Right lung (tissue), 5 donors: Measurements from ENCODE around the gene TMEM237. TPM values are rescaled to one million over a fixed set of nuclear protein-coding genes. Genes with fewer than 3 reads are reported as not detected.

Source experiments
- DNase-seq, 2 donors: peaks; one replicate each; pipeline ENCODE4 v3.0.0-alpha.2; 2013
- polyA plus RNA-seq, 5 donors: library from polyadenylated mRNA; unstranded; fragments of 120-200 nt; gene quantifications; one replicate each; pipeline versions ENCODE4 v1.2.1 to v1.2.3, GENCODE V29; 2013; ENCODE audit warnings: inconsistent platforms in 1 of 5, low replicate concordance in 1 of 5; ENCODE audit not compliant: insufficient read length in 5 of 5, insufficient read depth in 1 of 5

TMEM237 gene
- polyA plus RNA-seq, 5 donors: 48.8 to 65.7 (median 59.9) TPM

DNA sequence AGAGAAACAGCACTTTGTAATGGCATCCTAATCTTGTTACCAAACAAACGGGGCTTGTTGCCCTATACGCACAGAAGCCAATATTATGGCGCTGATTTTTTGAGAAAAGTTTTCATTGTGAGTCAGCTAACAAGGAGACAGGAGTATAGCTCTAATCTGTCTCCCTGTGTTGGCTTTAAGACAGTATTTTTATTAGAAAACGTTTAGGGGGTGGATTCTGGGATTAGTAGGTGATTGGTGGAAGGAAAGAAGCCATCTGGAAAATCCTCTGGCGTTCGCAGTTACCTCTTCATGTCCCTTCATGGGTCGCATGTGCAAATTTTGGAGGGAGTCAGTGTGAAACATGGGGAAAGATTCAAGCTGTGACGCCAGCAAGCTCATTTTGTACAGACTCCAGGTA lies 698 bp upstream of the TMEM237 start:
- peak; percentile 31 to 34 for DNase-seq

DNA sequence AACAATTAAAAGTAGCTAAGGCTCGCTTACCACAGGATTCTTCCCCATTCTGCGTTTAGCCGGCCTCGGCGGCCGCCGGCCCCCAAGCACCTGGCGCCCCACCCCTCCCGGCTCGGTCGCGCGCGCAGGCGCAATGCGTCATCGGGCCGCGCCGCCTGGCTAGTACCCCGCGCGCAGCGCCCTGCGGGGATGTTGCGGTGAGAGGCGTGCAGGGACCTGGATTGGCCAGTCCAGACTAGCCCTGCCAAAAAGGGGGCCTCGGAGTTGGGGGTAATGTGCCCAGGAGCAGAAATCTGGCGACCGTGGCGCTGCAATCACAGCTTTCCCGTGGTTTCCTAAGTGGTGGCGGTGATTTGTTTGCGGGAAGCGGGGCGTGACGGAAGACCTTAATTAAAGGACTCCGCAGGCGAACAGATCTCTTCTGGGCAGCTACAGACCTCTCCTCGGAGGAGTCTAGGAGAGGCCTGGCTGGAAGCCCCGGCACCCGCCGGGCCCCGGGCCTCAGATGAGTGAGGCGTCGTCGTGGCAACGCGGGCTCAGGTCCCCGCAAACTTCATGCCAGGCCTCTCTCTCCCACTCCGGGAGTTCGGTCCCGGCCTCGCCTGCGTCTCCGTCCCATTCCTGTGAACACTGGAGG lies 606 bp downstream of the TMEM237 start:
- peak; percentile 87 to 88 for DNase-seq

DNA sequence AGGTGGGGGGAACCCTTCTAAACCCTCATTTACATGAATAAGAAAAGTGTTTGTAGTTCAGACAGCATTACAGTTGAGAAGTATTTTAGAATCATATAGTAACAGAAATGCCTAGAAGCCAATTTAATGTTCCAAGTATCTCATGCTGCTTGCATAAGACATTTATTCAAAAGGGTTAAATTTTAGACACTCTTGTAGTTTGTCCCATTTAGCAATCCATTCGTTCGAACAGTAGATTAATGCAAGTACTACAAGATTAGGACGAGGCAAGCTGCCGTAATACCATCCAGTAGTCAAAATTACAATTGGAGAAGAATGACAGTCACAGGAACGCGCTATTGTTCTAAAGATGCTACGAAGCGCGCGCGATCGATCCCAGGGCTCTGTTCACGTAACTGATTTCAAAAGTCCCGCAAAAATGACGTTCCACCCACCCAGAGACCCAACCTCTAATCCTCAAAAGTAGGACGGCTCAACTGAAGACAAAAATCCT lies 1.2 kb downstream of the TMEM237 start:
- no peak for DNase-seq

DNA sequence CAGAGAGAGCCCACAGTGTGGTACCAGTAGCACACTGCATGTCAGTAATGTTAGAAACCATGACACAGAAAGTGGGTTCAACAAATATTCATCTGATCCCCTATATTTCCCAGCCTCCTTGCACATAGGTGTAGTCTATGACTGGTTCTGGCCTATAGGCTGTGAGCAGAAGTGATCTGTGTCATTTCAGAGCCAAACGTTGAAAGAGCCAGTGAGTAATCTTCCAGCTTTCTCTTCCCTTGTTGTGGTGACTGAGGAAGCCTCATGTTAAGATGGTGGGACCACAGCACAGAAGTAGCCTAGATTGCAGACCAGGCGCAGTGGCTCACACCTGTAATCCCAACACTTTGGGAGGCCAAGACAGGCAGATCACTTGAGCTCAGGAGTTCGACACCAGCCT lies 4.1 kb downstream of the TMEM237 start:
- no peak for DNase-seq

DNA sequence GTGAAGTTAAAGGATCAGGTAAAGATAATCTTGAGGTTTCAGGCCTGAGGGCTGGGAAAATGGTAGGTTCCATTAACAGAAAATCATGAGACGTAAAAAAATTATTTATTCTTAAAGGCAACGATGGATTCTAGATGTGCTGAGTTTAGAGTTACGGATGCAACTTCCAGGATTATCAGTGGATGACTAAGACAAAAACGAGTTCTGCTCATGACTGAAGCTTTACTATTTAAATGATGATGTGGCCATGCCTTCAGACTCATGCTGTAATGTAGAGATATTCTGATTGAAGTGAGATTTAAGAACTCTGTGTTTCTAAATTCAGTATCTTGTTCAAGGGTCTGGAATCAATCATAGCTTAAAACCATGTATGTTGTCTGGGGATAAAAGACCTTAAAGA lies 5.0 kb downstream of the TMEM237 start:
- no peak for DNase-seq

DNA sequence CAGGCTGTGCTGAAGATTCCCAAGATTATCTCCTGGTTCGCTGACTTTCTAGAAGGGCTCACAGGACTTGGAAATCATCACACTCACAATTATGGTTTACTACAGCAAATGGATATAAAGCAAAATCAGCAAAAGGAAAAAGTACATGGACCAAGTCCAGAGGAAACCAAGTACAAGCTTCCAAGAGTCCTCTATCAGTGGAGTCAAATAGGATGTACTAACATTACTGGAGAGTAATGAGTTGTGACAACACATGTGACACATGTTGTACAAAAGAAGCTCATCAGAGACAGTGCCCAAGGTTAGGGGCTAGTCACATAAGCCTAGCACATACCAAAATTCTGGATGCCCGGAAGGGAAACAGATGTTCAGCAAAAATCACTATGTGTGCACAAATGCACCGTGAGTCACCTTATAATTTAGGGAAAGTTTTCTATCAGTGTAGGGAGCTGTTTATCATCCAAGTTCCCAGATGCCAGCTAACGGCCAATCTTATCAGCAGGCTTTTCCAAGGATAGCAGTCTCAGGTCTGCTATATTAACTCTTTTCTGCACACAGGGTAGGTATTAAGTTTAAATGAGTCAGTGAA lies 9.5 kb downstream of the TMEM237 start:
- DNase-seq: peak; percentile 34 to 48

DNA sequence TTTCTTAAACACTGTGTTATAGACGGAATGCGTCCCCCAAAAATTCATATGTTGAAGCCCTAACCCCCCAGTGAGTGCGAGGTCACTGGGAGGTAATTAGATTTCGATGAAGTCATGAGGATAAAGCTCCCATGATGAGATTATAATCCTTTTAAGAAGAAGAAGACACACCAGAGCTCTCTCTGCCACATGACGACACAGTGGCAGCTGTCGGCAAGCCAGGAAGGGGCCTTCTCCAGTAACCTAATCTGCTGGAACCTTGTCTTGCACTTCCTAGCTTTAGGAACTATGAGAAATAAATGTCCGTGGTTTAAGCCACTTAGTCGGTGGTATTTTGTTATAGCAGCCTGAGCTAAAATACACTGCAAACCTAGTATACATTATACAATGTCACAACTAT lies 12.3 kb downstream of the TMEM237 start:
- no peak for DNase-seq

DNA sequence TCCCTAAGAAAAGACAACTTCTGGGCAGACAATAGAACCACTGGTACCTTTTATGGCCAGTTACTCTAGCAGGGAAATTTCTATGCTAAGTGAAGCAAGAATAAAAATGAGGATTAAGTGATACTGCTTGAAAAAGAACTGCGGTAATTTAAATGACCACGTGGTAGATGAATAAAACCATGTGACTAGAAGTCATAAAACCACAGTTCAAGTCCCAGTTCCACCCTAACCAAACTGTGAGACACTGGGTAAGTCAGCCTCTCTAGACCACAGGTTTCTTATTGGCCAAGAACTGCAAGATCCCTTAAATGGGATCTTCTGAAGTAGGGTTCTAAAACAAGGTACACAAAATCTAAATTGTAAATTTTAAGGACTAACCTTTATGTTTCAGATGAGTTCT lies 12.7 kb downstream of the TMEM237 start:
- DNase-seq: no peak

DNA sequence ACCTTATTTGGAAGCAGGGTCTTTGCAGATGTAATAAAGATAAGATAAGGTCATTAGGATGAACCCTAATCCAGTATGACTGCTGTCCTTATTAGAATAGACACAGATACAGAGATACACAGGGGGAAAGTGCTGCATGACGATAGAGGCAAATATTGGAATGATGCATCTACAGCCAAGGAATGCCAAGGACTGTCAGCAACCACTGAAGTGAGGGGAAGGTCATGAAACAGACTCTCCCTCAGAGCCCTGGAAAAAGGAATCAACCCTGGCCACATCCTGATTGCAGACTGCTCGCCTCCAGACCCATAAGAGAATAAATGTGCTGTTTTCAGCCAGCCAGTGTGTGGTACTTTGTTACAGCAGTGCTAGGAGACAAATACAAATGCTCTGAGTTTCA lies 14.8 kb downstream of the TMEM237 start:
- no peak for DNase-seq

DNA sequence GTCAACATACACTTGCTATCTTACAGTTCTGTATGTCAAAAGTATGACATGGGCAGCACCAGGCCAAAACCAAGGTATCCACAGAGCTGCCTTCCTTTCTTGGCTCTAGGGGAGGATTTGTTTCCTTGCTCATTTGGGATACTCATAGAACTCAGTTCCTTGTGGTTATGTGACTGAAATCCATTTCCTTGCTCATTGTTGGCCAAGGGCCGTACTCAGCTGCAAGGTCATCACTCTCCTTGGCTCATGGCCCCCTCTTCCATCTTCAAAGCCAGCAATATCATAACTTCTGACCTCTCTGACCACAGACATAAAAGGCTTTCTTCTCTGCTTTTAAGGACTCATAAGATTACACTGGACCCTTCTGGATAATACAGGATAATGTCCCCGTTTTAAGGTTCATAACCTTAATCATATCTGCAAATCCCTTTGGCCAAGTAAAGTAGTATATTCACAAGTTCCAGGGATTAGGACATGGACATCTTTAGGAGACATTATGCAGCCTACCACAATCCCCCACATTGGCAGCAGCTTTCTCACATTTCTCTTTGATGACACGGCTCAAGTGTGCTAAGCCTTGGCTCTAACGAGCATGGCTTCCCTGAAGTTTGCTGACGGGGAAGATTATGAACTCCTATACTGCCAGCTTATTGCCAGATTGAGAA lies 20.9 kb downstream of the TMEM237 start:
- no peak for DNase-seq

DNA sequence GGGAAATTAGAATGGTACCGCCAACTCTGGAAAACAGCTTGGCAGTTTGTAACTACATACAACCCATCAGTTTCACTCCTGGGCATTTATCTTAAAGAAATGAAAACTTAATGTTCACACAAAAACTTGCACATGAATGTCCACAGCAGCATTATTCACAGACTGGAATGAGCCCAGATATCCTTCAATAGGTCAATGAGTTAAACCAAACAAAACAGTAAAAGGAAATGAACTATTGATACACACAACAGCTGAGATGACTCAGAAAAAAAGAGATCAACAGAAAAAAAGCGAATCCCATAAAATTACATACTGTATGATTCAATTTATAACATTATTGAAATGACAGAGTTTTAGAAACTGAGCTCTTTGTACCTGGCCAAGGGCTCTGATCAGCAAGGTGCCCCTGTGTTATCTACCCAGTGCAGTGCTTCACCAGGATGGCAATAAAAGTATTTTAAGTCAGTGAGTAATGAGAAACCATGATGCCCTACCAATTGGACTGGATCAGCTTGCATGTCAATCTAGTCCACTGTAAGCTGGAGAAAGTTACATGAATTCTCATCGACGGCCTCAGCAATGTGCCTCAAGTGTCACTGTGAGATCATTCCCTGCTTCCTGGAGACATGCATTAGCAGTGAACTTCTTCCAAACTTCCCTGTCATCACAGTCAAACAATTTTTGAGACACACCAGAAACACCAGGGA lies 21.9 kb downstream of the TMEM237 start:
- no peak for DNase-seq

DNA sequence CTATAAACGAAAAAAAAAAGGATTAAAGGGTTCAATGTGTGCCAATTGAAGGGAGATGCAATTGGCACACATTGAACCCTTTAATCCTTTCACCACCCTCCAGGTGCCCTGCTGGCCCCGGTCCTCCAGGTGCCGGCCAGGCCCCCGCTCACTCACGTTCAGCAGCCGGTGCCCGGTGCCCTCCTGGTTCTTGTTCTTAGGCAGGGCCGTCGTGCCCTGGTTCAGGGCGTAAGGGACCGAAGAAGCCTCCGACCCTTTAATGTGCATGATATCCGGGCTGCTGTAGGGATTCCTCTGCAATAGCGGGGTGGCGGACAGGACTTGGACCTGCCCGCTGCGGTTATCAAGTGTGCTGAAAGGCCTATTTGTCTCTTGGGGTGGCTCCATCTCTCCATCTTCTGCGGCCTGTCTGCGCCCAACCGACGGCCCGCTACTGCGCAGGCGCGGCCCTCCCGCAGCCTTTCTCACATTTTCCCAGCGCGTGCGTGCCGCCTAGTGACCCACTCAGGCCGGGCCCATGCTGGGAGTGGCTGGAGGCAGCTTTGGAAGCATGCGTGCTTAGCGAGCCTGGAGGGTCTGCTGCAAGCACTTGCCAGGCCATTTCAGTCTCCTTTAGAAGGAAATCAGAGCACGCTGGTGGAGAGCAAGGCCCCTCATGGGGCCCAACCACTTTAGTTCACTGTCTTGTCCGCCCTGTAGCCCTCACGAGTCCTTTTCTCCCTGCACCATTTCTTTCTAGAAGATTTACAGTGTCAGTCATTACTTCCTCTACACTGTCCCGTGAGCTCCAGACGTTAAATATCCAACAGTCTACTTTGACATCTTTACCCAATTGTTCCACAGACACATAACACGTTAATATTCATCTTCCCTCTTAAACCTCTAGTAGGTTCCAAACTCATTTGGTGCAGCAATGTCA lies 24.3 kb downstream of the TMEM237 start:
- DNase-seq: peak; percentile 79 to 81

DNA sequence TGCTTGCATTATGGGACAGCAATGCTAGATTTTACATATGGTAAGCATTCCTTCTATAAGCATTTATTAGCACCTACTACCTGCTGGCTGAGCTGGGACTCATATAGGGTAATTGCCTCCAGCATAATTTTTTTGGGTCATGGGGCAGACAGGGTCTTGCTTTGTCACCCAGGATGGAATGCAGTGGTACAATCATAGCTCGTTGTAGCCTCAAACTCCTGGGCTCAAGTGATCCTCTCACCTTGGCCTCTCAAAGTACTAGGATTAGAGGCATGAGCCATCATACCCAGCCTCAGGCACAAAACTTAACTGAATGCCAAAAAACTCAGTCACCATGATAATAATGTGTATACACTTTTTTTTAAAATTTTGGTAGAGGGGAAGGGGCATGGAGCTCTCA lies 35.3 kb downstream of the TMEM237 start:
- no peak for DNase-seq

DNA sequence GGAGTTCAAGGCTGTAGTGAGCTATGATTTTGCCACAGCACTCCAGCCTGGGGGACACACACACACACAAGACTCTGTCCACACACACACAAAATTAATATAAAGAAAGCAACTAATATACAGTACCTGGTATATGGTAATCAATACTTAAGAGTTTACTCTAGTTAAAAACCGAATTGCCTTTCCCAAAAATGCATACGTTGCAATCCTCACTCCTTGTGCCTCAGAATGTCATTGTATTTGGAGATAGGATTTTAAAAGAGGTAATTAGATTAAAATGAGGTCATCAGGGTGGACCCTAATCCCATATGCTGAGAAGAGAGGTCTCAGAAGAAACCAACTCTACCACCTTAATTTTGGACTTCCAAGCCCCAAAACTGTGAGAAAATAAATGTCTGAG lies 35.7 kb downstream of the TMEM237 start:
- DNase-seq: no peak

DNA sequence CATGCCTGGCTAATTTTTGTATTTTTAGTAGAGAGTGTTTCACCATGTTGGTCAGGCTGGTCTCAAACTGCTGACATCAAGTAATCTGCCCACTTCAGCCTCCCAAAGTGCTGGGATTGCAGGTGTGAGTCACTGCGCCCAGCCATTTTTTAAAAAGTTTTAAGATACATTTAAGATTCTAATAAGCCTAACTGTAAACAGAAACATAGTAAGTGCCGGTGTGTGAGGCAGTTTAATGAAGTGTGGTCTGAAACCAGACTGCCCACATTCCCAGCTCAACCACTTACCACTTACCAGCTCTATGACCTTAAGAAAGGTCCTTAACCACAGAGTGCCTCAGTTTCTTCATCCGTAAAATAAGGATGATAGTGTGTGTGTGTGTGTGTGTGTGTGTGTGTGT lies 42.4 kb downstream of the TMEM237 start:
- peak in 1 of 2 donors; percentile 6 for DNase-seq

DNA sequence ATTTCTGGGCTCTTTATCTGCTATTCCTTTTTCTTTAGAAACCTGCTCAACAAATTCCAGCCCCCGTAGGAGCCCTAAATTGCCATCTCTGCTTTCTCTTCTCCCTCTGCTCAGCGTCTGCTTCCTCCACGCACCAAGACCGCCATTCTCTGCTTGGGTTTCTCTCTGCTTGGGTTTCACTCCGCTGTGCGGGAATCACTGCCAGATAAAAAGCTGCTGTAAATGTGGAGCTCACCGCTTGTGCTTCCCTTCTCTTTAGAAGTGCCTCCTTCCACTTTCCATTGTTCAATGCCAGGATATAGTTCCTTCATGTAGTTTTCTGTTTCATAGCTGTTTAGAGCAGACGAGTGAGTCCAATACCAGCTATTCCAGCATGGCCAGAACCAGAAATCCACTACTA lies 45.9 kb downstream of the TMEM237 start:
- no peak for DNase-seq

DNA sequence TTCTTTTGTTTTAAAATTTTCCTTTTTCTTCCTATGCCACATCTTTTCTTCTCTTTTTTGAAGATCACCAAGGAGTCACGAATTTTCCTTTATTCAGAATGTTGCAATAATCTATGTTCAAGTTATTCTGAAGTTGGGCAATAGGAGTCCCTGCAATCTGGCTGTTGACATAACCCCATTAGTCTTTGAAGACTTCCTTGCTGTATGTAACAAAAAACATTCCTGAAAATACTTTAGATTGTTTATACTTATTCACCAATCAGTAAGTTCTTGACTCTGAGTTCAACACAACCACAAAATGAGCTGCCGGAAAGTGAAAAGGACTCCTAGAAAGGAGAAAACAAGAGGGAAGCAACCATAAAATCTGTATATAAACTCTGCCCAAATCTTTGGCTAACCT lies 62.8 kb downstream of the TMEM237 start:
- peak; percentile 63 to 72 for DNase-seq

DNA sequence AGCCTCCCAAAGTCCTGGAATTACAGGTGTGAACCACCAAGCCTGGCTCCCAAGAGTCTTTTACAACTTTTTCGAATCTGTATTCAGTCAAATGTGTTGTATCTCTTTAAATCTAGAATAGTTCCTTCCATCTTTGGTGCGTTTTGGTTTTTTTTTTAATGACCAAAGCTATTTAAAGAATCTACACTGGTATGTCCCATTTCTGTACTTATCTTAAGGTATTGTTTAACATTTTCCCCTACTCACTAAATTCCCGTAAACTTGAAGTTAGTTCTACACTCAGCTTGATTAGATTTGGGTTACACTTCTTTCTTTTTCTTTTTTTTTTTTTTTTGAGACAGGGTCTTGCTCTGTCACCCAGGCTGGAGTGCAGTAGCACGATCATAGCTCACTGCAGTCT lies 63.8 kb downstream of the TMEM237 start:
- no peak for DNase-seq

DNA sequence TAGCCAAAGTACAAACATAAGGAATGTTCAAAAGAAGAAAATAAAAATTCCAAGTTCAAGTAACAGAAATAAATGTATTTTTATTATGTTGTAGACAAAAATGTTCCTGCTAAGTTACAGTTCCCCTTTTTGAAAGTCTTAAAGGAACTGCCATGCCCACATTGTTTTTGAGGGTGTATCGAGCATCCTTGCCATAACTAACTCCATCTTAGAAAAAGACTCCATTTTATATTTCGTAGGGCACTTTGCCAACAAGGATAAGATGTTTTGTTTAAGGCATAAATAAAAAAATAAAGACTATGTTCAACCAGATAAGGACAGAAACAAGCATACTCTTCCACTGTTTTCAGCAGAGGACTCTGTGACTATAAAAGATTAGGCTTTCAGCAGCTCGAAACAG lies 67.3 kb downstream of the TMEM237 start:
- DNase-seq: no peak

DNA sequence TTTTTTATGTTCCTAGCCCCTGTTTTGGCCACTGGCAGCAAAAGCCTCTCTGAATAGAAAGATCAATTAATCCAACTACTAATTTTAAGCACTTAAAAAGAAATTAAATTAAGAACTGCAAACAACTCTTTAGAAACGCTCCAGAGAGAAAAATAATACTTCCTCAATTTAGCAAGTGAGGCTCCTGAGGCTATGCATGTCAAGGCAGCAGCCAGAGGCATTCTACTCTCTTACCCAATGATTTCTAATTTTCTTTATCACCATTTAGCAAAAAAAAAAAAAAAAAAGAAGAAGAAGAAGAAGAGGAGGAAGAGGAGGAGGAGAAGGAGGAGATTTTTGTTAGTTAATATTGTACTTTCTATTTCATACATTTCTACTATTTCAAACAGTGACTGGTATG lies 68.5 kb downstream of the TMEM237 start:
- no peak for DNase-seq

DNA sequence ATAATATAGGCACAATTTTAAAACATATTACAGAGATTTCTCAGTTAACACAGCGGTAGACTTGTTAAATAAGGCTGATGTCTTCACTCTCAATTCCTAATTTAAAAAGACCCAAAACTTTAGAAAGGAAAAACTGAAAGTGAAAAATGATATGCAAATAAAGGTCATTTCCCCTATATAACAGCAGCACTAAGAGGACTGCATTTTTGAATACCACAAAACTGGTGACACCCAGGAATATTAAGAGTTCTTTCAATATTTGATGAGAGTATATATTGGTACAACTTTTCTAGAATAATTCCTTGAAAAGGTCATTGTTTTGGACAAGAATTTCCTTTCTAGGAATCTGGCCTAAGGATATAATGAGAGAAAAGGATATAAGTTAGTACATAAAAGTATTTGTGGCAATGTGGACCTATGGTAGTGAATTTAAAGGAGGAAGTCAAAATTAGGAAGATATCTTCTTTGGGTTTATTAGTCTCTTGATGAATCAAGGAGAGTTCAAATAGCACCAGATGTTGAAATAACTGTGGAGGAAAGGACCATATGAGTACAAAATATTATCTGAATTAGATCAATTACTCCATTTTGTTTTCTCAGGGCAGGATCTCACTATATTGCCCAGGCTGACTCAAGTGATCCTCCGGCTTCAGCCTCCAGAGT lies 70.3 kb downstream of the TMEM237 start:
- DNase-seq: no peak
